ENCODE results near the gene MTCH2. TPM values are rescaled to one million over a fixed set of nuclear protein-coding genes. Genes with fewer than 3 reads are reported as not detected.
"Not testable (repeated sequence)": the region's sequence is repeated elsewhere in the genome, so short reads cannot be mapped to it uniquely, and the experiment has no call there.

Gene MTCH2
- total RNA-seq, 3 donors from 2014 or later = 122 to 147 (median 128) TPM

- DNase-seq (no peak), ATAC-seq (no peak)
- H3K27me3 Mint-ChIP-seq (ENCODE audit: low read depth) = no peaks in the 10 kb centered on the region
- no peaks in the 10 kb centered on the region for H3K36me3 Mint-ChIP-seq (ENCODE audit: insufficient read depth)
- H3K4me1 Mint-ChIP-seq (ENCODE audit: low read depth) = peaks cover 4% of the 10 kb centered on the region
- H3K9me3 Mint-ChIP-seq = no peaks in the 10 kb centered on the region
- no peak overlapping the region for H3K4me3 Mint-ChIP-seq
These were observed 16.9 kb upstream of the MTCH2 start for GRCh38 chr11:47659276-47659675.

- no peak for DNase-seq
- no peaks in the 10 kb centered on the region for H3K27me3 Mint-ChIP-seq (ENCODE audit: low read depth)
- no peak overlapping the region for H3K4me3 Mint-ChIP-seq
- no peaks in the 10 kb centered on the region for H3K36me3 Mint-ChIP-seq (ENCODE audit: insufficient read depth)
- no peak for ATAC-seq
- peaks cover 4% of the 10 kb centered on the region for H3K9me3 Mint-ChIP-seq
- H3K4me1 Mint-ChIP-seq (ENCODE audit: low read depth) = no peaks in the 10 kb centered on the region
These were observed 14.0 kb upstream of the MTCH2 start for GRCh38 chr11:47656260-47656885.

GRCh38 chr11:47651818-47652469 is 9.6 kb upstream of the MTCH2 start:
- Mint-ChIP-seq H3K4me1 (ENCODE audit: low read depth) (no peaks in the 10 kb centered on the region), H3K9me3 (peaks cover 4% of the 10 kb centered on the region), H3K36me3 (ENCODE audit: insufficient read depth) (no peaks in the 10 kb centered on the region), H3K27me3 (ENCODE audit: low read depth) (no peaks in the 10 kb centered on the region), H3K4me3 (no peak overlapping the region)
- ATAC-seq (no peak), DNase-seq (no peak)

- Mint-ChIP-seq H3K27me3 (ENCODE audit: low read depth) (no peaks in the 10 kb centered on the region), H3K4me3 (no peak overlapping the region), H3K9me3 (peaks cover 4% of the 10 kb centered on the region), H3K36me3 (ENCODE audit: insufficient read depth) (no peaks in the 10 kb centered on the region), H3K4me1 (ENCODE audit: low read depth) (no peaks in the 10 kb centered on the region)
- DNase-seq (no peak), ATAC-seq (no peak)
These were observed 6.9 kb upstream of the MTCH2 start for GRCh38 chr11:47649276-47649675.

DNA sequence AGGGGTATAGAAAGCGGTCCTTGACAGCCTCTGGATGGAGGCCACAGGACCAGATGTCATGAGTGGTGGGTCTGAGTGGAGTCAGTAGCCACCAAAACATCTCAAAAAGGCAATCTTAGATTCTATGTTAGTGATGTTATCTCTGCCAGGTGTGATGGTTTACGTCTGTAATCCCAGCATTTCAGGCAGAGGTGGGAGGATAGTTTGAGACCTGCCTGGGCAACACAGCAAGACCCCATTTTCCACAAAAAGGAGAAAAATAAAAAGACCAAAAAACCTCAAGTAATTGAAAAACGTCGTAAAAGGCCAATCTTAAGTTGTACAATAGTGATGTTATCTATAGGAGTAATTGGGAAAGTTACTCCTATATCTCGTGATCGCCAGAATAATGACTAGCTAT is 3.7 kb upstream of the MTCH2 start:
- DNase-seq (no peak), ATAC-seq (no peak)
- Mint-ChIP-seq H3K4me3 (no peak overlapping the region), H3K4me1 (ENCODE audit: low read depth) (peaks cover 13% of the 10 kb centered on the region), H3K9me3 (no peaks in the 10 kb centered on the region), H3K36me3 (ENCODE audit: insufficient read depth) (no peaks in the 10 kb centered on the region), H3K27me3 (ENCODE audit: low read depth) (no peaks in the 10 kb centered on the region)

DNA sequence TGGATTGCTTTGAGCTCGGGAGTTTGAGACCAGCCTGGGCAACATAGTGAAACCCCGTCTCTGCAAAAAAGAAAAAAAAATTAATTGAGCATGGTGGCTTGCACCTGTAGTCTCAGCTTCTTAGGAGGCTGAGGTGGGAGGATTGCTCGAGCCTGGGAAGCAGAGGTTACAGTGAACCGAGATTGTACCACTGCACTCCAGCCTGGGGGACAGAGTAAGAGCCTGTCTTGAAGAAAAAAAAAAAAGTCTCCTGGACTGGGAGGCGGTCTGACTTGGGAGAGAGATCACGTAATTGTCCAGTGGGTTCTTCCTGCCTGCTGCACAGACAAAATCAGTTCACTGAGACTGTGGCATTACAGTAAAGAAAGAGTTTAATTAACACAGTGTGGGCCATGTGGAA is 3.1 kb upstream of the MTCH2 start:
- peaks cover 18% of the 10 kb centered on the region for H3K4me1 Mint-ChIP-seq (ENCODE audit: low read depth)
- no peaks in the 10 kb centered on the region for H3K27me3 Mint-ChIP-seq (ENCODE audit: low read depth)
- ATAC-seq (no peak), DNase-seq (no peak)
- no peaks in the 10 kb centered on the region for H3K9me3 Mint-ChIP-seq
- no peaks in the 10 kb centered on the region for H3K36me3 Mint-ChIP-seq (ENCODE audit: insufficient read depth)
- no peak overlapping the region for H3K4me3 Mint-ChIP-seq

- ATAC-seq = no peak
- peaks cover 10% of the 10 kb centered on the region for H3K36me3 Mint-ChIP-seq (ENCODE audit: insufficient read depth)
- H3K4me3 Mint-ChIP-seq = peak overlapping the region; percentile 99
- H3K4me1 Mint-ChIP-seq (ENCODE audit: low read depth) = peaks cover 22% of the 10 kb centered on the region
- DNase-seq = no peak
- no peaks in the 10 kb centered on the region for H3K9me3 Mint-ChIP-seq
- no peaks in the 10 kb centered on the region for H3K27me3 Mint-ChIP-seq (ENCODE audit: low read depth)
These were observed 710 bp downstream of the MTCH2 start for GRCh38 chr11:47641600-47642098.

DNA sequence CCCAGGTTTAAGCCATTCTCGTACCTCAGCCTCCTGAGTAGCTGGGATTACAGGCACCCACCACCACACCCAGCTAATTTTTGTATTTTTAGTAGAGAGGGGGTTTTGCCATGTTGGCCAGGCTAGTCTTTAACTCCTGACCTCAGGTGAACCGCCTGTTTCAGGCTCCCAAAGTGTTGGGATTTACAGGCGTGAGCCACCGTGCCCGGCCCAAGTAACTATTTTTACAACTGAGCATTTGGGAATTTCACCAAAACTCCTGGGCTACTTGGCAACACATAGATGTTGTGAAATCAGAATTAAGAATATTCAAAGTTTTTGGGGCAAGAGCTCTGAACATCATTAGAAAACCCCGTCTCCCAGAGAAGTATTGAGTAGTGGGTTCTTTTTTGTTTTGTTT is 1.9 kb downstream of the MTCH2 start:
- peaks cover 22% of the 10 kb centered on the region for H3K4me1 Mint-ChIP-seq (ENCODE audit: low read depth)
- peaks cover 11% of the 10 kb centered on the region for H3K36me3 Mint-ChIP-seq (ENCODE audit: insufficient read depth)
- ATAC-seq; H3K9me3 Mint-ChIP-seq; H3K27me3 Mint-ChIP-seq (ENCODE audit: low read depth); DNase-seq: not testable (repeated sequence)
- H3K4me3 Mint-ChIP-seq = peak overlapping the region; percentile 99

GRCh38 chr11:47636331-47636730 is 6.0 kb downstream of the MTCH2 start:
- not testable (repeated sequence) for H3K4me3 Mint-ChIP-seq; H3K9me3 Mint-ChIP-seq; DNase-seq; ATAC-seq; H3K27me3 Mint-ChIP-seq (ENCODE audit: low read depth)
- H3K36me3 Mint-ChIP-seq (ENCODE audit: insufficient read depth) = peaks cover 29% of the 10 kb centered on the region
- peaks cover 12% of the 10 kb centered on the region for H3K4me1 Mint-ChIP-seq (ENCODE audit: low read depth)

GRCh38 chr11:47631473-47631872 is 10.9 kb downstream of the MTCH2 start:
- no peaks in the 10 kb centered on the region for H3K9me3 Mint-ChIP-seq
- no peaks in the 10 kb centered on the region for H3K27me3 Mint-ChIP-seq (ENCODE audit: low read depth)
- no peaks in the 10 kb centered on the region for H3K4me1 Mint-ChIP-seq (ENCODE audit: low read depth)
- no peak for ATAC-seq
- DNase-seq = no peak
- H3K36me3 Mint-ChIP-seq (ENCODE audit: insufficient read depth) = peaks cover 35% of the 10 kb centered on the region
- no peak overlapping the region for H3K4me3 Mint-ChIP-seq

- H3K4me3 Mint-ChIP-seq = no peak overlapping the region
- DNase-seq = no peak
- H3K27me3 Mint-ChIP-seq (ENCODE audit: low read depth) = no peaks in the 10 kb centered on the region
- H3K9me3 Mint-ChIP-seq = no peaks in the 10 kb centered on the region
- peaks cover 31% of the 10 kb centered on the region for H3K36me3 Mint-ChIP-seq (ENCODE audit: insufficient read depth)
- no peak for ATAC-seq
- H3K4me1 Mint-ChIP-seq (ENCODE audit: low read depth) = no peaks in the 10 kb centered on the region
These were observed 14.3 kb downstream of the MTCH2 start for GRCh38 chr11:47628026-47628425.

GRCh38 chr11:47626234-47626633 is 16.1 kb downstream of the MTCH2 start:
- Mint-ChIP-seq H3K9me3 (no peaks in the 10 kb centered on the region), H3K4me1 (ENCODE audit: low read depth) (no peaks in the 10 kb centered on the region), H3K27me3 (ENCODE audit: low read depth) (no peaks in the 10 kb centered on the region), H3K4me3 (no peak overlapping the region), H3K36me3 (ENCODE audit: insufficient read depth) (peaks cover 25% of the 10 kb centered on the region)
- ATAC-seq = no peak
- DNase-seq = no peak

GRCh38 chr11:47620836-47621378 is 21.5 kb downstream of the MTCH2 start:
- no peaks in the 10 kb centered on the region for H3K9me3 Mint-ChIP-seq
- H3K36me3 Mint-ChIP-seq (ENCODE audit: insufficient read depth) = peaks cover 13% of the 10 kb centered on the region
- ATAC-seq (no peak), DNase-seq (no peak)
- H3K4me1 Mint-ChIP-seq (ENCODE audit: low read depth) = no peaks in the 10 kb centered on the region
- H3K27me3 Mint-ChIP-seq (ENCODE audit: low read depth) = no peaks in the 10 kb centered on the region
- no peak overlapping the region for H3K4me3 Mint-ChIP-seq

DNA sequence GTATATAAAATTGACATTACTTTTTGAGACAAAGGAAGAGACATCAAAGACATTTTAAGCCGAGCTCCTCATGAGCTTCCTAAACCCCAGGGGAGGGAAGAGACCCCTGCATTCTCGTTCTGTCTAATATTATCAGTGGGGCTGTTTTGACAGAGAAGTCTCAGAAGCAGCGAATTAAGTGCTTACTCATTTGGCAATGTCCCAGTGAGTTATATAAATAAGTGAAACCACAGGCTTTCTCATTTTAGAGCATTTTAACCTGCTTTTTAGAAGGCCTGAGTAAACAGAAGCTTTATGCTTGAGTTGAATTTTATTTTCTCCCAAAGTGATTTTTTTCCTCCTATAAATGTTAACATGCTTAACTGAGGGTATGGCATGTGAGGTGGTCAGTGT is 24.9 kb downstream of the MTCH2 start:
- Mint-ChIP-seq H3K36me3 (ENCODE audit: insufficient read depth) (peaks cover 7% of the 10 kb centered on the region), H3K4me3 (no peak overlapping the region), H3K27me3 (ENCODE audit: low read depth) (no peaks in the 10 kb centered on the region), H3K9me3 (no peaks in the 10 kb centered on the region), H3K4me1 (ENCODE audit: low read depth) (no peaks in the 10 kb centered on the region)
- DNase-seq = no peak
- ATAC-seq = no peak

Data from activated T-cell treated with anti-CD3 and anti-CD28 coated beads, Interleukin-2, amount 50 U/mL, for 4 hours (primary cell).